Esophagus muscularis mucosa (tissue), 4 donors: ENCODE results near the gene CDK4. TPM values are rescaled to one million over a fixed set of nuclear protein-coding genes. Genes with fewer than 3 reads are reported as not detected.

Experiments
- DNase-seq: peaks from one replicate; pipeline ENCODE4 v3.0.0-alpha.2; 2017; ENCODE audit errors: extremely low spot score
- H3K27ac ChIP-seq, 4 donors: fragments of 200-600 bp; sonication (generic); replicated peaks in 1 of 4; 1 replicate in 3 of 4; 2 replicates in 1 of 4; pipeline ENCODE4 v1.5.1; 2016 to 2019; ENCODE audit warnings: mild to moderate bottlenecking in 1 of 4
- H3K27me3 ChIP-seq, 4 donors: fragments of 200-600 bp; sonication (generic); one replicate each; pipeline versions ENCODE4 v1.5.1 to v1.6.0; 2016 to 2019
- H3K36me3 ChIP-seq, 4 donors: fragments of 200-600 bp; sonication (generic); one replicate each; pipeline ENCODE4 v1.5.1; 2016 to 2019
- H3K4me1 ChIP-seq, 4 donors: fragments of 200-600 bp; sonication (generic); one replicate each; pipeline ENCODE4 v1.5.1; 2016 to 2019
- H3K4me3 ChIP-seq, 4 donors: fragments of 200-600 bp; sonication (generic); 1 replicate in 2 of 4; 2 replicates in 2 of 4; pipeline ENCODE4 v1.5.1; 2016 to 2019; ENCODE audit warnings: mild to moderate bottlenecking in 4 of 4, moderate library complexity in 1 of 4
- H3K9me3 ChIP-seq, 4 donors: fragments of 200-600 bp; sonication (generic); 1 replicate in 3 of 4; 2 replicates in 1 of 4; pipeline ENCODE4 v1.5.1; 2016 to 2019
- CTCF ChIP-seq, 3 experiments: fragments of 200-600 bp in 2 of 3; fragments of 450-650 bp in 1 of 3; sonication (generic) in 2 of 3; IDR thresholded peaks; one replicate each; pipeline ENCODE4 v1.5.1; 2017 to 2019; ENCODE audit warnings: antibody characterized with exemption in 3 of 3, mild to moderate bottlenecking in 2 of 3, moderate library complexity in 1 of 3
- EP300 ChIP-seq: sonication (generic); formaldehyde crosslinking; IDR thresholded peaks from one replicate; pipeline ENCODE4 v1.6.1; 2017; ENCODE audit warnings: antibody characterized with exemption
- POLR2A ChIP-seq: fragments of 450-650 bp; IDR thresholded peaks from one replicate; pipeline ENCODE4 v1.6.1; 2017; ENCODE audit warnings: antibody characterized with exemption, moderate library complexity, mild to moderate bottlenecking, low read depth
- POLR2AphosphoS5 ChIP-seq, 2 donors: sonication (generic); formaldehyde crosslinking; IDR thresholded peaks; one replicate each; pipeline ENCODE4 v1.6.1; 2017; ENCODE audit warnings: antibody characterized with exemption in 2 of 2
- WGBS: methylation state at CpG from one replicate; pipeline ENCODE4 v1.1.5; 2018; 5-methylcytosine and 5-hydroxymethylcytosine counted together
- intact Hi-C: fragments of 100-400 bp; cut with DNase I; formaldehyde crosslinking; loops from one replicate; pipeline ENCODE4 v1.15.1; 2023
- total RNA-seq, 4 donors: library from RNA; depleted of rRNA; stranded (reverse); fragments of >200 nt; gene quantifications; one replicate each; pipeline versions ENCODE4 v1.1.0 to v1.2.1, GENCODE V29; 2016

Gene CDK4
- total RNA-seq, 4 donors from 2014 or later, result 43.6 to 85.7 (median 71.3) TPM

GRCh38 chr12:57761391-57761998 is 9.4 kb upstream of the CDK4 start:
- Histone ChIP-seq H3K4me3 (no peak overlapping the region), H3K36me3 (peaks cover 0 to 27% (median 16%) of the 10 kb centered on the region in 4 donors), H3K27me3 (peaks cover 0 to 55% (median 36%) of the 10 kb centered on the region in 4 donors), H3K27ac (no peak overlapping the region), H3K9me3 (no peaks in the 10 kb centered on the region), H3K4me1 (peaks cover 21 to 33% (median 28%) of the 10 kb centered on the region in 4 donors)
- intact Hi-C loops, result no loop called here
- WGBS, result 86% methylated on average over 4 of the region's 4 CpGs
- TF ChIP-seq EP300 (no peak), POLR2A (no peak), CTCF (IDR thresholded peaks at IDR 0.05) (no peak), POLR2AphosphoS5 (IDR thresholded peaks at IDR 0.05) (no peak)
- no peak for DNase-seq

- Histone ChIP-seq H3K4me3 (no peak overlapping the region), H3K27ac (no peak overlapping the region), H3K36me3 (peaks cover 0 to 27% (median 16%) of the 10 kb centered on the region in 4 donors), H3K9me3 (no peaks in the 10 kb centered on the region), H3K27me3 (peaks cover 0 to 45% (median 30%) of the 10 kb centered on the region in 4 donors), H3K4me1 (peaks cover 16 to 32% (median 26%) of the 10 kb centered on the region in 4 donors)
- no peak for DNase-seq
- TF ChIP-seq CTCF (IDR thresholded peaks at IDR 0.05) (no peak), POLR2AphosphoS5 (IDR thresholded peaks at IDR 0.05) (no peak), EP300 (no peak), POLR2A (no peak)
- 93% methylated on average over 3 of the region's 3 CpGs for WGBS
- intact Hi-C loops, result no loop called here
These were observed 8.4 kb upstream of the CDK4 start for GRCh38 chr12:57760347-57760982.

GRCh38 chr12:57759360-57759980 is 7.4 kb upstream of the CDK4 start:
- H3K27ac ChIP-seq, result no peak overlapping the region
- 45% methylated on average over 3 of the region's 3 CpGs for WGBS
- H3K27me3 ChIP-seq, result peaks cover 0 to 35% (median 20%) of the 10 kb centered on the region in 4 donors
- peaks cover 9 to 32% (median 21%) of the 10 kb centered on the region in 4 donors for H3K4me1 ChIP-seq
- no peak for DNase-seq
- no peaks in the 10 kb centered on the region for H3K9me3 ChIP-seq
- H3K4me3 ChIP-seq, result no peak overlapping the region
- intact Hi-C loops, result no loop called here
- peaks cover 0 to 27% (median 16%) of the 10 kb centered on the region in 4 donors for H3K36me3 ChIP-seq
- TF ChIP-seq CTCF (IDR thresholded peaks at IDR 0.05) (peak in 1 of 3 experiments; percentile 36), EP300 (no peak), POLR2AphosphoS5 (IDR thresholded peaks at IDR 0.05) (no peak), POLR2A (no peak)

GRCh38 chr12:57758552-57759359 is 6.6 kb upstream of the CDK4 start:
- Histone ChIP-seq H3K27ac (no peak overlapping the region), H3K4me3 (no peak overlapping the region), H3K9me3 (no peaks in the 10 kb centered on the region), H3K27me3 (peaks cover 0 to 28% (median 13%) of the 10 kb centered on the region in 4 donors), H3K4me1 (peaks cover 16 to 33% (median 24%) of the 10 kb centered on the region in 4 donors), H3K36me3 (peaks cover 0 to 27% (median 16%) of the 10 kb centered on the region in 4 donors)
- intact Hi-C loops, result no loop called here
- no peak for DNase-seq
- 92% methylated on average over 18 of the region's 25 CpGs for WGBS
- TF ChIP-seq CTCF (IDR thresholded peaks at IDR 0.05), result no peak
- no peak for TF ChIP-seq POLR2AphosphoS5 (IDR thresholded peaks at IDR 0.05)
- no peak for TF ChIP-seq POLR2A
- no peak for TF ChIP-seq EP300
